IMR-90 (cell line): ENCODE measurements around the gene RNU6-9. TPM values are rescaled to one million over a fixed set of nuclear protein-coding genes. Genes with fewer than 3 reads are reported as not detected.

Experiments
- ATAC-seq: fragments of 200-7000 bp; cut with Tn5 transposase; 2 replicates; pipeline ENCODE4 v1.9.1; 2020; ENCODE audit warnings: low read depth, mild to moderate bottlenecking, moderate library complexity
- BruUV-seq: library from RNA; stranded (reverse); fragments of 400-500 nt; replicated peaks from 2 replicates; lab custom pipeline; 2021; lab: Mats Ljungman, UMichigan
- CTCF ChIA-PET: fragments of 300-600 bp; formaldehyde crosslinking; extraction: SDS; loops from one replicate; lab custom pipeline; 2021; ENCODE audit warnings: antibody characterized with exemption; lab: Yijun Ruan, JAX
- POLR2A ChIA-PET: fragments of 300-600 bp; sonication (Branson Sonifier 250); formaldehyde crosslinking; loops from one replicate; lab custom pipeline; 2022; ENCODE audit warnings: antibody characterized with exemption; ENCODE audit not compliant: unreplicated experiment; lab: Charles Lee
- DNase-seq: peaks from one replicate; pipeline ENCODE4 v3.0.0; 2013
- H2AFZ ChIP-seq: replicated peaks from 2 replicates; pipeline ENCODE3; 2013; ENCODE audit warnings: low read length, mild to moderate bottlenecking; ENCODE audit not compliant: poor library complexity
- H2AK5ac ChIP-seq: 2 replicates; pipeline ENCODE4 v1.6.1; 2013; ENCODE audit warnings: low read depth, low read length, inconsistent platforms
- H2AK9ac ChIP-seq: replicated peaks from 2 replicates; pipeline ENCODE3; 2013; ENCODE audit warnings: mild to moderate bottlenecking, low read depth, low read length, moderate library complexity; ENCODE audit not compliant: poor library complexity
- H2BK120ac ChIP-seq: 2 replicates; pipeline ENCODE4 v1.6.1; 2013; ENCODE audit warnings: low read depth, low read length, inconsistent platforms
- H2BK15ac ChIP-seq: 3 replicates; pipeline ENCODE4 v1.6.1; 2013; ENCODE audit warnings: low read depth, low read length, inconsistent platforms
- H2BK20ac ChIP-seq: 2 replicates; pipeline ENCODE4 v1.6.1; 2013; ENCODE audit warnings: low read depth, mild to moderate bottlenecking, inconsistent platforms, low read length, moderate library complexity
- H2BK5ac ChIP-seq: 2 replicates; pipeline ENCODE4 v1.6.1; 2013; ENCODE audit warnings: mild to moderate bottlenecking, low read depth, low read length, inconsistent platforms; ENCODE audit not compliant: poor library complexity, severe bottlenecking
- H3K14ac ChIP-seq: replicated peaks from 2 replicates; pipeline ENCODE4 v1.6.1; 2013; ENCODE audit warnings: low read depth, low read length, inconsistent platforms
- H3K18ac ChIP-seq: 2 replicates; pipeline ENCODE4 v1.6.1; 2013; ENCODE audit warnings: low read depth, low read length, control low read depth
- H3K23ac ChIP-seq: 2 replicates; pipeline ENCODE4 v1.6.1; 2013; ENCODE audit warnings: low read depth, low read length, inconsistent platforms
- H3K27ac ChIP-seq: 2 replicates; pipeline ENCODE4 v1.5.1; 2013; ENCODE audit warnings: mild to moderate bottlenecking, control low read depth, low read length; ENCODE audit not compliant: insufficient read depth
- H3K27me3 ChIP-seq: 2 replicates; pipeline ENCODE4 v1.6.1; 2013; ENCODE audit warnings: low read length; ENCODE audit not compliant: control insufficient read depth, insufficient read depth
- H3K36me3 ChIP-seq: 2 replicates; pipeline ENCODE4 v1.6.1; 2013; ENCODE audit warnings: low read length, mixed read lengths; ENCODE audit not compliant: control insufficient read depth, insufficient read depth
- H3K4ac ChIP-seq: 2 replicates; pipeline ENCODE4 v1.6.1; 2013; ENCODE audit warnings: low read depth, low read length, inconsistent platforms
- H3K4me1 ChIP-seq: 2 replicates; pipeline ENCODE4 v1.6.1; 2013; ENCODE audit warnings: low read length, mixed read lengths; ENCODE audit not compliant: control insufficient read depth, insufficient read depth
- H3K4me2 ChIP-seq: 2 replicates; pipeline ENCODE4 v1.6.1; 2013; ENCODE audit warnings: low read depth, mild to moderate bottlenecking, control low read depth, low read length, moderate library complexity
- H3K4me3 ChIP-seq: 2 replicates; pipeline ENCODE4 v1.5.1; 2013; ENCODE audit warnings: low read depth, mild to moderate bottlenecking, control low read depth, low read length, moderate library complexity; ENCODE audit not compliant: insufficient read depth
- H3K56ac ChIP-seq: 2 replicates; pipeline ENCODE4 v1.6.1; 2013; ENCODE audit warnings: low read length, inconsistent platforms; ENCODE audit not compliant: insufficient read depth; ENCODE audit errors: extremely low read depth
- H3K79me1 ChIP-seq, 2 experiments: 2 replicates each; pipeline ENCODE4 v1.6.1; 2013; ENCODE audit warnings: low read length in 2 of 2, inconsistent platforms in 1 of 2, low read depth in 1 of 2
- H3K9ac ChIP-seq: 2 replicates; pipeline ENCODE4 v1.6.1; 2013; ENCODE audit warnings: low read depth, low read length, control low read depth
- H3K9me1 ChIP-seq: 2 replicates; pipeline ENCODE4 v1.6.1; 2013; ENCODE audit warnings: low read length, inconsistent platforms; ENCODE audit not compliant: insufficient read depth
- H3K9me3 ChIP-seq: 2 replicates; pipeline ENCODE4 v1.6.1; 2013; ENCODE audit warnings: low read length; ENCODE audit not compliant: control insufficient read depth, insufficient read depth
- H4K20me1 ChIP-seq: 2 replicates; pipeline ENCODE4 v1.6.1; 2013; ENCODE audit warnings: low read length, inconsistent platforms; ENCODE audit not compliant: insufficient read depth
- H4K5ac ChIP-seq: 2 replicates; pipeline ENCODE4 v1.6.1; 2013; ENCODE audit warnings: mild to moderate bottlenecking, low read depth, low read length, control low read depth
- H4K8ac ChIP-seq, 2 experiments: 2 replicates each; pipeline ENCODE4 v1.6.1; 2013; ENCODE audit warnings: low read depth in 2 of 2, low read length in 2 of 2, control low read depth in 1 of 2, inconsistent platforms in 1 of 2
- H4K91ac ChIP-seq: 2 replicates; pipeline ENCODE4 v1.6.1; 2013; ENCODE audit warnings: low read depth, low read length, inconsistent platforms; ENCODE audit not compliant: insufficient read depth
- BHLHE40 ChIP-seq: fragments of 150-350 bp; IDR thresholded peaks from 2 replicates; pipeline ENCODE4 v1.6.1; 2016; ENCODE audit warnings: mild to moderate bottlenecking, low read depth, low read length
- CEBPB ChIP-seq: IDR thresholded peaks from 2 replicates; pipeline ENCODE4 v1.6.1; 2012; ENCODE audit warnings: low read depth, low read length, improper control_type of control experiment
- CHD1 ChIP-seq: IDR thresholded peaks from 2 replicates; pipeline ENCODE4 v1.6.1; 2012; ENCODE audit warnings: low read depth, low read length, improper control_type of control experiment
- CTCF ChIP-seq: conservative IDR thresholded peaks from 2 replicates; pipeline ENCODE4 v1.5.1; 2012; ENCODE audit warnings: mild to moderate bottlenecking, low read depth, low read length, improper control_type of control experiment
- FOS ChIP-seq: fragments of 150-350 bp; IDR thresholded peaks from 2 replicates; pipeline ENCODE4 v1.6.1; 2016; ENCODE audit warnings: low read depth, low read length
- MAFK ChIP-seq: IDR thresholded peaks from 2 replicates; pipeline ENCODE4 v1.6.1; 2012; ENCODE audit warnings: low read depth, low read length, improper control_type of control experiment
- MAZ ChIP-seq: IDR thresholded peaks from 2 replicates; pipeline ENCODE4 v1.6.1; 2012; ENCODE audit warnings: low read depth, mild to moderate bottlenecking, low read length, improper control_type of control experiment, moderate library complexity, borderline replicate concordance
- MXI1 ChIP-seq: IDR thresholded peaks from 2 replicates; pipeline ENCODE4 v1.6.1; 2012; ENCODE audit warnings: low read depth, mild to moderate bottlenecking, low read length, moderate library complexity, borderline replicate concordance
- NFE2L2 ChIP-seq: fragments of 150-350 bp; IDR thresholded peaks from 2 replicates; pipeline ENCODE4 v1.6.1; 2016; ENCODE audit warnings: low read depth, mild to moderate bottlenecking, low read length
- POLR2A ChIP-seq: IDR thresholded peaks from 2 replicates; pipeline ENCODE4 v1.6.1; 2012; ENCODE audit warnings: mild to moderate bottlenecking, low read depth, low read length
- RAD21 ChIP-seq: IDR thresholded peaks from 2 replicates; pipeline ENCODE4 v1.6.1; 2012; ENCODE audit warnings: low read length, improper control_type of control experiment
- RCOR1 ChIP-seq: IDR thresholded peaks from 2 replicates; pipeline ENCODE4 v1.6.1; 2012; ENCODE audit warnings: mild to moderate bottlenecking, low read length, improper control_type of control experiment; ENCODE audit not compliant: insufficient replicate concordance
- RFX5 ChIP-seq: IDR thresholded peaks from 2 replicates; pipeline ENCODE4 v1.8.0; 2012; ENCODE audit warnings: low read depth, mild to moderate bottlenecking, low read length, moderate library complexity
- SMC3 ChIP-seq: fragments of 150-350 bp; IDR thresholded peaks from 2 replicates; pipeline ENCODE4 v1.6.1; 2016; ENCODE audit warnings: low read depth, mild to moderate bottlenecking, antibody characterized with exemption, low read length, moderate library complexity
- USF2 ChIP-seq: fragments of 150-350 bp; IDR thresholded peaks from 2 replicates; pipeline ENCODE4 v1.6.1; 2017; ENCODE audit warnings: mild to moderate bottlenecking, antibody characterized with exemption, low read length, low read depth
- WGBS, 2 experiments: methylation state at CpG; one replicate each; pipeline versions ENCODE4 v1.1.5 to v1.1.7; 2013; ENCODE audit warnings: missing lambda C conversion rate in 2 of 2; ENCODE audit not compliant: insufficient read length in 1 of 2; ENCODE audit errors: extremely low coverage in 2 of 2; 5-methylcytosine and 5-hydroxymethylcytosine counted together
- dilution Hi-C: fragments of 300-500 bp; cut with HindIII; formaldehyde crosslinking; loops from one replicate; pipeline ENCODE4 v1.14.3; 2018; ENCODE audit warnings: low sequenced_read_pairs; ENCODE audit not compliant: unreplicated experiment
- in situ Hi-C: fragments of 300-500 bp; cut with MboI; formaldehyde crosslinking; loops from 3 replicates; pipeline ENCODE4 v1.14.3; 2019; ENCODE audit warnings: low sequenced_read_pairs, inconsistent platforms, mixed read lengths
- intact Hi-C: fragments of 100-400 bp; cut with micrococcal nuclease; formaldehyde crosslinking; loops from 2 replicates; pipeline ENCODE4 v1.10.0; 2022
- polyA plus RNA-seq, 3 experiments: library from polyadenylated mRNA; depleted of rRNA; stranded (reverse); fragments of >200 nt; gene quantifications; 2 replicates each; pipeline ENCODE4 v1.2.3, GENCODE V29; 2012; ENCODE audit warnings: low replicate concordance in 1 of 3
- total RNA-seq: library from RNA; depleted of rRNA; stranded (reverse); fragments of >200 nt; gene quantifications from 2 replicates; pipeline ENCODE4 v1.2.3, GENCODE V29; 2012
- TF ChIP-seq, protein P1 (sequence below): fragments of 150-350 bp; IDR thresholded peaks from 2 replicates; pipeline ENCODE4 v1.6.1; 2016; ENCODE audit warnings: low read depth, mild to moderate bottlenecking, low read length, moderate library complexity, borderline replicate concordance

The RNU6-9 gene
- total and polyA plus RNA-seq, 2 of the 4 experiments (the other 2 are of a cell fraction), result not detected

DNA sequence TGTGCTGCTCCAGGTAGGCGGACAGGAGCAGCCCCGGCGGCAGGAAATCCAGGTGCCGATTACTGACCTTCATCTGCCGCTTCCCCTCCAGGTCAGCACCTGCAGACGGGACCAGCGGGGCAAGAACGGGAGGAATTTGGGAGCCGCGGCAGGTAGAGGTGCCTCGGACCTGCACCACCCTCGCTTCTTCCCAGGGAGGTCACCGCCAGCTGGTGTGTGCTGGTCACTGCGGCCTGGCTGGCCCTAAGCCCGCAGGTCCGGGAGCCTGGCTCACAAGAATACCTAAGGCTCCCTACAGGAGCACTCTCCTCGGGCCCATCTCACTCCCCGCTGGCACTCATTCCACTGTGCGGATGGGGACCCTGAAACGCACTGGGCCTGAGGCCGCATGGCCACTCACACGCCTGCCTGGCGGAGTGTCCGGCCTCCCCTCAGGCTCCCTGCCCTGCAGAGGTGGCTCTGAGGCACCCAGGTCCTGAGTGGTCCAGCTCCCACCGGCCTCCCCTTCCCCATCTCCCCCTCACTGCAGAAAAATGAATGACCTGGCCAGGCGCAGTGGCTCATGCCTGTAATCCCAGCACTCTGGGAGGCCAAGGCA lies 4.3 kb downstream of the RNU6-9 start:
- H4K8ac ChIP-seq, result no peak overlapping the region
- H4K20me1 ChIP-seq, result peaks cover 28% of the 10 kb centered on the region
- ATAC-seq, result no peak
- CTCF ChIA-PET, result no interaction called here
- H3K27ac ChIP-seq, result no peak overlapping the region
- H4K91ac ChIP-seq, result no peak overlapping the region
- H3K14ac ChIP-seq, result no peak overlapping the region
- peaks cover 6% of the 10 kb centered on the region for H3K9me1 ChIP-seq
- no peak overlapping the region for H3K4me2 ChIP-seq
- H3K4me3 ChIP-seq, result no peak overlapping the region
- WGBS, 2 experiments, result 91% methylated on average over 20 of the region's 26 CpGs; no CpG with 5 or more reads in 1 of the 2 experiments
- intact Hi-C loops (no loop called here), dilution Hi-C loops (no loop called here), in situ Hi-C loops (no loop called here)
- no peaks in the 10 kb centered on the region for H3K9me3 ChIP-seq
- POLR2A ChIA-PET, result interaction anchor here (0.7 kb wide), 1 partner anchor 57 kb away, joined by 8 read pairs; the partner anchor contains the start of gene PRTN3
- H3K56ac ChIP-seq, result no peak overlapping the region
- H3K79me1 ChIP-seq, result peaks cover 0 to 20% of the 10 kb centered on the region in 2 experiments; a peak in 3 of 4 replicates
- no peaks in the 10 kb centered on the region for H3K27me3 ChIP-seq
- H2BK120ac ChIP-seq, result no peak overlapping the region
- no peak overlapping the region for H3K23ac ChIP-seq
- H3K9ac ChIP-seq, result no peak overlapping the region
- no peak overlapping the region for H2AK9ac ChIP-seq
- BruUV-seq, result no TSS peak
- H2AFZ ChIP-seq, result no peak overlapping the region
- peaks cover 25% of the 10 kb centered on the region; the same call in 1 of the 2 replicates for H3K36me3 ChIP-seq
- H2AK5ac ChIP-seq, result no peak overlapping the region
- H3K4ac ChIP-seq, result no peak overlapping the region
- DNase-seq, result no peak
- H3K18ac ChIP-seq, result no peak overlapping the region
- no peak overlapping the region for H2BK20ac ChIP-seq
- no peak overlapping the region for H4K5ac ChIP-seq
- no peak overlapping the region for H2BK5ac ChIP-seq
- no peaks in the 10 kb centered on the region for H3K4me1 ChIP-seq
- TF ChIP-seq, protein P1, sequence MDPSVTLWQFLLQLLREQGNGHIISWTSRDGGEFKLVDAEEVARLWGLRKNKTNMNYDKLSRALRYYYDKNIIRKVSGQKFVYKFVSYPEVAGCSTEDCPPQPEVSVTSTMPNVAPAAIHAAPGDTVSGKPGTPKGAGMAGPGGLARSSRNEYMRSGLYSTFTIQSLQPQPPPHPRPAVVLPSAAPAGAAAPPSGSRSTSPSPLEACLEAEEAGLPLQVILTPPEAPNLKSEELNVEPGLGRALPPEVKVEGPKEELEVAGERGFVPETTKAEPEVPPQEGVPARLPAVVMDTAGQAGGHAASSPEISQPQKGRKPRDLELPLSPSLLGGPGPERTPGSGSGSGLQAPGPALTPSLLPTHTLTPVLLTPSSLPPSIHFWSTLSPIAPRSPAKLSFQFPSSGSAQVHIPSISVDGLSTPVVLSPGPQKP, result no peak
- TF ChIP-seq MXI1 (no peak), RFX5 (no peak), CEBPB (no peak), MAFK (no peak), CHD1 (no peak), FOS (no peak), RAD21 (no peak), MAZ (no peak), BHLHE40 (no peak), NFE2L2 (no peak), POLR2A (no peak), CTCF (no peak), RCOR1 (no peak), USF2 (no peak), SMC3 (no peak)
- H2BK15ac ChIP-seq, result no peak overlapping the region
